ENCODE measurements around the gene PRMT2.
"Not testable (repeated sequence)": the region's sequence is repeated elsewhere in the genome, so short reads cannot be mapped to it uniquely, and the experiment has no call there.

Gene PRMT2

DNA sequence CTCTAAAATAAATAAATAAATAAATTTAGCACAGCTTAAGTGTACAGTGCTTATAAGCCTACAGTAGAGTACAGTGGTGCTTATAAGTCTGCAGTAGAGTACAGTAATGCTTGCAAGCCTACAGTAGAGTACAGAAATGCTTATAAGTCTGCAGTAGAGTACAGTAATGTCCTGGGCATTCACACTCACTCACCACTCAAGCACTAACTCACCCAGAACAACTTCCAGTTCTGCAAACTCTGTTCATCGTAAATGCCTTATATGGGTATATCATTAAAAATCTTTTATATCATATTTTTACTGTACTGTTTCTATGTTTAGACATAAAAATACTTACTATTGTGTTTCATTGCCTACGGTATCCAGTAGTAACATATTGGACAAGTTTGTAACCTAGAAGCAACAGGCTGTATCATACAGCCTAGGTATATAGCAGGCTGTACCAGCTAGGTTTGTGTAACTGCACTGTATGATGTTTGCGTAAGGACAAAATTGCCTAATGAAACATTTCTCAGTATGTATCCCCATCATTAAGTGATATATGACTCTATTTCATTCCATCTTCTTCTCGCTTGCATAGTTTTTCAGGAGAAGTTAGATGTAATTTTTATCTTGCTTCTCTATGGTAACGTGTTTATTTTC lies 16.6 kb upstream of the PRMT2 start:
- peak; percentile 30 for DNase-seq

DNA sequence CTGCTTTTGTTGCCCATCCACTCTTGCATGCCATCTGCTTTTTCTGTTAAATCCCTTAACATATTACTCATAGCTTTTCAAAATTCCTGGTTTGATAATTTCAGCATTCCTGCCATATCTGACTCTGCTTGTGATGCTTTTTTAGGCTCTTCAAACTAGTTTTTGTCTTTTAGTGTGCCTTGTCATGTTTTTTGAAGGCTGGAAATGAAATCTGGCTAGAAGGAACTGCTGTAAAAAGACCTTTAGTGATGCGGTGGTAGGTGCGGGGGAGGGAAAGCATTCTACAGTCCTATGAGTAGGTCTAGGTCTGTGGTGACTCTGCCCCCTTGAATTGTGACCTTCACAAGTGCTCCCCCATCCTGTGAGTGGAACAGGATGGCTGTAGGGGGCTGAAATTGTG lies 15.6 kb upstream of the PRMT2 start:
- peak; percentile 68 for DNase-seq

DNA sequence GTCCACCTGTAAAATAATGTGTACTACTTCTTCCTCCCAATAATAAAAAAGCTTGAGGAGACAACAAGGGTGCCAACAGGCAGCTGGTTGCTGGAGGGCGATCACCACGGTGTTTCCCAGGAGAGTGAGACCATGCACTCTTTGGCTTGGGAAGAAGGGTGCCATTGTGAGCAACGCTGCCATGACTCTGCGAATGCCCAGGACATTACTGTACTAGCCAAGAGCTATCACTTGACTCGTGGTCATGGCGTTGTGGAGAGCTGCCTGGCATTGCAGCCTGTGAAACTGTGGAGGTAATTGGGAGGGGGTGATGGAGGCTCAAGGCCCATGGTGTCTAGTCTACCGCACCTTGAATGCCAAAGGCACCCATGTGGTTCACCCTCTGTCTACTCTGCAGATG lies 14.6 kb upstream of the PRMT2 start:
- DNase-seq, result no peak

DNA sequence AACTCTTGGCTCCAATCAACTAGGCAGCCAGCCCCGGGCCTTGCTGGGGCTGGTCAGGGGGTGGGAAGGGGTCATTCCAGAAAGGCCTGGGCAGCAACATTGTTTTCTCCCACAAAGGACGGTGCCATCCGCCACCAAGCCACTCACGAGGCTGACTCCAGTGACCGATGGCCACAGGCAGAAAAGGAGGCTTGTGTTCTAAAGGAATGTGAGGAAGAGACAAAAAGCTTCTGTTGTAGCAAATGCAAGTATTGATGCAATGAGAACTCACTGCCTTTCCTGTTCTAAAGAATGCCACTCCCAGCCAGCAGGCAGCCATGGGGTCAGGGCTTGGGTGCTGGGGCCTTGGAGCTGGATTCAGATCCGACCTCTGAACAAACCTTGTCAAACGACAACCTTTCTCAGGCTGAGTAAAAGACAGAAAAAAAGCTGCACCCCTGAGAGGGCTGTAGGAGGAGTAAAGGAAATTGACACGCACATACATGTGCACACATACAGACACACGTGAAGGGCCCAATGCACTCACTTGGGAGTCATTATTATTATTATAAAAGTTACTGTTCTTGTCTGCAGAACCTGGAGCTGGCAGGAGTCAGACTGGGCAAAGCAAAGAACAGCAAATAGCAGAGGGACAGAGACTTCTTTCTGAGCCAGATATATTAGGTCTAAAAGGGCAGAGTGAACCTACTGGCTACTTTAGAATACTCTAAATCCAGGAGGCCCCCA lies 13.9 kb upstream of the PRMT2 start:
- no peak for DNase-seq

DNA sequence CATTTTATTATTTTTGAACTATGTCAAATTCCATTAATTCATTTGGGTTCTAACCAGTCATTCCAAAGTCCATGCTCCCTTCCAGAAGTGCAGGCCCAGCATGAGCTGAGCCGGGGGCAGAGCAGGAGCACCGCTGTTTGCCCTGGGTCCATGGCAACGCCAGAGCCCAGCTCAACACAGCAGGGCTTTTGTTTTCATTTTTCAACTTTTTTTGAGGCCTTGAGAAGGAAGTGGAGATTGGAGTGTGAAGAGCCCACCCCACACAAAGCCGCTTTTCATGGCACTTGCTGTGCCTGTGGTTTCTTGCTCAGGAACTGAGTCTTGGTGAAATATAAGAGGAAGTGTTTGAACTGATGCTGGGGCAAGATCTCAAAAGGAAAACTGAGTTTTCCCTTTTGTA lies 13.2 kb upstream of the PRMT2 start:
- DNase-seq, result no peak

DNA sequence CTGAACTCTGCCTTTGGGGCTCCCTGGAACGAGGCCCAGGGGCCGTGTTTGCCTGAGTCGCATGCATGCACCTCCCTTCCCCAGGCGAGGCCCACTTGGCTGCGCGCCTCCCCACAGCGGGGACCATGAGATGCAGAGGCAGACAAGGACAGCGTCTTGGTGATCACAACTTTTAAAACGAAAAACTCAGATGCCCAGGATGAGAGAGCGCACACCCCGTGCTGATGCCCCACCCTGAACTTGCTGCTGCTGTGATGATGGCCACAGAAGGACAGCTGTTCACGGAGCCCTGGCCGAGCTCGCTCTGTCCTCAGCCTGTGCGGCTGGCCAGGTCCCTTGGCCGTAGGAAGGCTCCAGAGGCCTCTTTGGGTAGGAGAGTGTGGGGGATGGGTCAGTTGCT lies 11.4 kb upstream of the PRMT2 start:
- no peak for DNase-seq

DNA sequence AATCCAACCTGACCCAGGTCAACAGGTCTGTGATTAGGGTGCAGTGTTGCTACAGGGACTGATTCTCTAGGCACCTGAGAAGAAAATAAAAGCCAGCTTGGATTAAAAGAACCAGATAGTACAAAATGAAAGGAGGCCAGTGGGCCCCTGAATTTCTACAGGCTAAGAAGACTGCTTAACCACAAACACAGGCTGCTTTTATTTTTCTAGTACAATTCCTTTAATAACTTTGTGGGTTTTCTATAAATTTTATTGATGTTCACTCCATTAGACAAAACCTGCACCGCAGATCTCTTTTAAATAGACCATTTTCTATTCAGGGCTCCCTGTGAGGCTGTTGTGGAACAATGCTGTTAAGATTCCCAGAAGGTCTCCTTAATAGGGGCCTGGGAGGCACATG lies 9.7 kb upstream of the PRMT2 start:
- DNase-seq, result no peak

DNA sequence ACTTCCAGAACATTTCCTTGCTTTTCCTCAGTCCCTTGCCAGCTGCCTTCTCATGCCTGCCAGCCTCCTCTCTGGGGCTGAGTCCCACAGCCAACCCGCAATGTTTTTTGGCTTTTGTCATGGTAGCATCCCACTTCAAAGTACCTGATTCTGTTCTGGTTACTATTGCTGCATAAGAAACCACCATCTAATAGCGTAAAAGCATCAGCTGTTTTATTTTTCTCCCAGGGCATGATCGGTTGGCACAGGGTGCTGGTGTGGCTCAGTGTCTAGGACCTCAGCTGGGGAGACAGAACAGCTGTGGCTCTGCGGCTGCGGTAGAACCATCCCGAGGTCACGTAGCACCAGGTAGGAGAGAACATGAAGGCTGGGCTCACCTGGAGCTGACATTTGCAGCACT lies 8.9 kb upstream of the PRMT2 start:
- no peak for DNase-seq

DNA sequence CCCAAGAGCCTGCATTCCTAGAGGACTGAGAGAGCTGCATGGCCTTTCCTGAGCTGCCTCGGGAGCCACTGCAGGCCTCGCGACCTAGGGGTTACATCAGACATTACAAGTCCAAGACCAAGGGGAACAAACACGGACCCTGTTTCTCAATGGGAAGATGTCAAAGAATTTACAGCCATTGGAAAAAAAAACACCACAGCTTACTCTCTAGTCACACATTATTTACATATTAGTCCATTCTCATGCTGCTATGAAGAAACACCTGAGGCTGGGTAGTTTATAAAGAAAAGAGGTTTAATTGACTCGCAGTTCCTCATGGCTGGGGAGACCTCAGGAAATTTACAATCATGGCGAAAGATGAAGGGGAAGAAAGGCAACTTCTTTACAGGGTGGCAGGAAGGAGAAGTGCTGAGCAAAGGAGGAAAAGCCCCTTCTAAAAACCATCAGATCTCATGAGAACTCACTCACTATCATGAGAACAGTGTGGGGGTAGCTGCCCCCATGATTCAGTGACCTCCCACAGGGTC lies 8.4 kb upstream of the PRMT2 start:
- no peak for DNase-seq

DNA sequence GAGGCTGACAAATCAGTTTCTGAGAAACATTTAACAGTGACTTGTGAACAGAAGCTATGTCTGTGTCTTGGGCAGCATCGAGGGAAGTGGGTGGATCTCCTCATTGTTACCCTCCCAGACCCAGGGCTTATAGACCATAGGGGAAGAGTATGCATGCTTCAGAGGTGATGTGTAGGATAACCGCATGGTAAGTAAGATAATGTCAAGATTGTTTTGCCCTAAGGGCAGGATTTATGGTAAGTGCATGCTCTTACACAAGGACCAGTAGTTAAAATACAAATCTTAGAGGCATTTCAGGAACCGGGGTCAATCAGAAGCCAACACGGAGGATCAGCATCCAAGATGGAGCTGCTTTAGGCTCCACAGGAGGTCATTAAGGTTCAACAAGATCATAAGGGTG lies 7.7 kb upstream of the PRMT2 start:
- DNase-seq, result no peak

DNA sequence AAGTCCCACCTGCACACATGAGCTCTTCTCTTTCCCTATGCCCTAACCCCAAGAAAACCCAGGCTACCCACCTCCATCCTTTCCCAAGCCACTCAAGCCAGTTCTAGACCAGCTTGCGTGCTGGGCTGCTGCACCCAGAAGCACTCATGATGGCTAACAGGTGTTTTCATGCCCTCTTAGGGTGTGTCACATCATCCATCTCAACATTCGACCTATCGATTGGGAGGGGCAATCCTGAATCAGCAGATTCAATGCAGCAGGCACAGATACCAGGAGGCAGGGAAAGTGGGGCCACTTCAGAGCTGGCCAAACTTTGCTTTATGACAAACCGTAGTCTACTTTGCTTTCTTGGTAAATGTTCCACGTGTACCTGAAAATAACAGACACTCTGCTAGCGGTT lies 6.6 kb upstream of the PRMT2 start:
- DNase-seq, result no peak

DNA sequence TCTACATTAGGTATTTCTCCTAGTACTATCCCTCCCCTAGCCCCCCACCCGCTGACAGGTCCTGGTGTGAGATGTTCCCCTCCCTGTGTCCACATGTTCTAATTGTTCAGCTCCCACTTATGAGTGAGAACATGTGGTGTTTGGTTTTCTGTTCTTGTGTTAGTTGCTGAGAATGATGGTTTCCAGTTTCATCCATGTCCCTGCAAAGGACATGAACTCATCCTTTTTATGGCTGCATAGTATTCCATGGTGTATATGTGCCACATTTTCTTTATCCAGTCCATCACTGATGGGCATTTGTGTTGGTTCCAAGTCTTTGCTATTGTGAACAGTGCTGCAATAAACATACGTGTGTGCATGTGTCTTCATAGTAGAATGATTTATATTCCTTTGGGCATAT lies 4.6 kb upstream of the PRMT2 start:
- not testable (repeated sequence) for DNase-seq

DNA sequence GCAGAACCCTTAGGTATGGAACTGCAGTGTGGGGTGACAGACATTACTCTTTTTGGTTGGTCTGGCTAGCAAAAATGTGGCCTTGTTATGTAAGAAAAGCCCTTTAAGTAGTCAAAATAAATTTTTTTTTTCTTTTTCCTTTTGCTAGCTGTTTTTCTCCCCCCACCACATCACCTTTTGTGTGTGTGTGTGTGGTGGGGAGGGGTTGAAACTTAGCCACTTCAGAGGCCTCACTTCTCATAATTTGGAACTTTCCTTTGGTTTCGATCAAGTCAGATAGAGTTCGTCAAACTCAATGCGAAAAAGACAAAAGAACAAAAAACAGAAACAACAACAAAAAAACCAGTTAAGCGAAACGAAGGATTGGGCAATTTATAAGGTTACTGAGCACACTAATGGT lies 1.9 kb upstream of the PRMT2 start:
- DNase-seq, result no peak

DNA sequence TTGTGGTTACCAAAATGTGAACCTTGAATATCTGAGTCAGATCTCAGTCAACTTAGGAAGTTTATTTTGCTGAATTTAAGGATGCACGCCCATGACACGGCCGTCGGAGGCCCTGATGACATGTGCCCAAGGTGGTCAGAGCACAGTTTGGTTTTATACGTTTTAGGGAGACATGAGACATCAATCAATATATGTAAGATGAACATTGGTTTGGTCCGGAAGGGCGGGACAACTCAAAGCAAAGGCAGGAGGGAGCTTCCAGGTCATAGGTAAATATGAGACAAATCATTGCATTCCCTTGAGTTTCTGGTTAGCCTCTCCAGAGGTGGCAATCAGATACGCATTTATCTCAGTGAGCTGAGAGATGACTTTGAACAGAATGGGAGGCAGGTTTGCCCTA lies 1.0 kb upstream of the PRMT2 start:
- DNase-seq, result no peak

DNA sequence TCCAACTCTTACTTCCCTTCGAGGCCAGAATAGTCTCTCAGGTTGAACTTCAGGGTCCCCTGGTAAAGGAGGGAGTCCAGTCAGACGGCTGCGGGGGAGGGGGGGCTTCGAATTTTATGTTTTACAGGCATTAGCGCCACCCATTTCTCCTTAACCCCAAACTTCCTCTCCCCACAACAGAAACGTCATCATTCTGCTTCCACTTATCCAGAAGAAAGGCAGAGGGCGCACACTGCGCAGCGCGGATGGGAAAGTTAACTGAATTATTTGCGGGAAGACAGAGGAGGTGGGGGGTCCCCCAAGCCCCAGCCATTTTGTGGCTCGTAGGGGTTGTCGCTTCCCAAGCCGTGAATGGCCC lies 529 bp upstream of the PRMT2 start:
- DNase-seq, result peak; percentile 93

DNA sequence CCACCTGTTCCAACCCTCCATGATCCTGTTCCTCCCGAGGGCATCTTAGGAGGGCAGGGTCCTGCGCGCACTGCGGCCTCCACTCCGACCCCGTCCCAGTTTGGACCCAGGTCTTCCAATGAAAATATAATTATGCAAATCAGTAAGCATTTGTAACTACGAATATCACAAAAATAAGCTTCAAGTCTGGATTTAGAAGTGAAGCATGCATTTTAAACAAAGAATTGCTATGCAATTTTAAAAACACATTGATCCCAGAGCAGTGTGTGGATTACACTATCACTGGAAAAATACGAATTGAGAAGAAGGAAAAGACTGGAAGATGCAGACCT lies 673 bp downstream of the PRMT2 start:
- no peak for DNase-seq

DNA sequence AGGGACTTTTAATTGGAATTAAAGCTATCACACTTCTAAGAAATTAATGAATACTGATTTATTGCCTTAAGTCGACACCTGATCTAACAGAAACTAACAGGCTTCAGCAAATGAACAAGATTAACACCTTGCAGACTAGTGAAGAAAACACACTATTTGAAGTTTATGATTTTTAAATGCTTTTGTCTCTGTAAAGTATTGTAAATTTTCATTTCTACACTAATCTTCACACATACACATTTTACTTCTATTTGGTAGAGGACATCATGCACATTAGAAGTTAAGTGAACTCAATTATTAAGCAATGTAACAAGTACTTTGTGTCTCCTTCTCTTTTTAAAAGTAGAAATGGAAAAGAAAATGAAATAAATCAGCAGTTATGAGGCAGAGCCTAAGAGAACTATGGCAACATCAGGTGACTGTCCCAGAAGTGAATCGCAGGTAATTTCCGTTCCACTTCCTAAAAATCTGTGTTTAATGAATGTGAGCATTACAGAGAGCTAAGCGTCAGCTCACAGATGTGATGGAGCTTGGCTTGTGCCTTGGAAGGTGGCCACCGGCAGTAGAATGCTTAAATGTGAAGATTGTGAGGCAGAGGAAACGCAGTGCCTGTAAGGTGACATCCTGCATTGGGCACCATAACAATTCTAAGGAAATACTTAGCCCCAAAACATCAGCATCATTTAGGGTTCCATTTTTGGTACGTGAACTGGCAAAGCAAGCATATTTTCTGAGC lies 1.2 kb downstream of the PRMT2 start:
- DNase-seq, result no peak

DNA sequence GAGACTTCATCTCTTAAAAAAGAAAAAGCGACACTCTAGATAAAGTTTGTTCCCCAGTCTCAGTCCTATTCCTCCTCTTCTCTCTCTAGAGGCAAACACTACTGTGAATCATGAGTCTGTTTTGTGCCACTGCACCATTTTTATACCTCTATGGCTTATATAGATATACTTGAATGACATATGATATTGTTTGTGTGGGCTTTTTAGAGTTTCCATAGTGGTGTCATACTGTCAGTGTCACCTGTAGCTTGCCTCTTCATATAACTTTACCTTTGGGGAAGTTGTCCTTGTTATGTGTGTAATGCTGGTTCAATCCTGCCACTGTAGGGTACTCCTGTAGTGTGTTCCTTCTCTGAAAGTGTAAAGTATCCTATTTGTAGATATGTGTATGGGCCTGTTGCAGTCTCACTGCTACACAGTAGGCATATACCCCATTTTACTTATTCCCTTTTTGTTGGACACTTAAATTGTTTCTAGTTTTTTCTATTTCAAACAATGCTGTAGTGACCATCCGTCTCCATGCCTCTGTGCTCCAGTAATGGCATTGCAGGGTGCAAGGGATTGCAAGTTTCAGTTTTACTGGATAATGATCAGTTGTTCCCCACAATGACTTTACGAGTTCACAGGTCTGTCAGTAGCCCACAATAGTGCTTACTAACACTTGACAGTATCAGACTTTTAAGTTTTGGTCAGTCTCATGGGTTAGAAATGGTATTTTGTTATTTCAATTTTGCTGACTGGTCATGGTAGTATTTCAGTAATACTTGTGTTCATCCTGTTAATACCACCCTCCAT lies 2.7 kb downstream of the PRMT2 start:
- DNase-seq, result no peak

DNA sequence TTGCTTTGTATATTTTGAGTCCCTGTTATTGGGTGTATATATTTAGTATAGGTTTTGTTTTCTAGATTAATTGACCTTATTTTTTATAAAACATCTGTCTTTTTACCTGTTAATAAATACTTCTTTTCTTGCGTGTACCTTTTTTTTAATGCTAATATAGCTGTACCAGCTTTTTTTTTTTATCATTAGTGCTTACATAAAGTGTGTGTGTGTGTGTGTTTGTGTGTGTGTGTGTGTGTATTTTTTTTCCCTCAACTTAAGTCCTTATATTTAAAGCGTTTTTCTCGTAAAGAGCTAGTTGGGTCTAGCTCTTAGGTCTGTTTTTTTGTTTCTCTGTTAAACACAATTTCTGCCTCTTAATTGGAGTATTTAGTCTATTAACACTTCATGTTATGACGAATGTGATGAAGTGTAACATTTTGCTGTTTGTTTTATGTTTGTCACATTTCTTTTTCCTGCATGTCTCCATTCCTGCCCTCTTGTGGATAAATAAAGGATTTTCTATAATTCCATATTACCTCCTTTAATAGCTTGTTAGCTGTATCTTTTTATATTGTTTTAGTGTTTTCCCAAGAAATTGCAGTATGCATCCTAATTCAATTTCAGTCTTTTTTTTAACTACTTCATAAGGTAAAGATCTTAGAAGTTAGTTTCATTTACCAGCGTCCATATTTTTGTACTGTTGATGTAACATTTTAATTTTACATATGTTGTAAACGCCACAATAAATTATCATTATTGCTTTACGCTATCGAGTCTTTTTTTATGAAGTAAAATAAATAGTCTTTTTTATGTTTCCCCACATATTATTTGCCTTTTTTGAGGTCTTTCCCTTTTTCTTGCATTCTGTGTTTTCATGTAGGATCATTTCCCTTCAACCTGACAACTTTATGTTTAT lies 4.3 kb downstream of the PRMT2 start:
- peak; percentile 12 for DNase-seq

DNA sequence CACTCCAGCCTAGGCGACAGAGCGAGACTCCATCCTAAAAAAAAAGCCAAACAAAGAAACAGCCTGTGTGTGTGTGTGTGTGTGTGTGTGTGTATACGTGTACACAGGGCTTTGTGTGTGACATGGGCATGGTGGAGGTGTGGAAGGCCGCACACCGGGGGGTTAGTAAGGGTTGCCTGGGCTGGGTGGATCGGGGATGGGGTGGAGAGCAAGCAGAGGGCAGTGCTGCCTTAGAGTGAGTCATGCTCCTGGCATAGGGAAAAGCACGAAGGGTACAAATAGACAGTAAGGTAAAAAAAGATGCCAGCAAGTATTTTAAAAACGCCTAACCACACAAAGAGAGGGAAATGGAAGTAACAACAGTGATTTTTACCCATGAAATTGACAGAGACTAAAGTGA lies 6.2 kb downstream of the PRMT2 start:
- DNase-seq, result no peak

DNA sequence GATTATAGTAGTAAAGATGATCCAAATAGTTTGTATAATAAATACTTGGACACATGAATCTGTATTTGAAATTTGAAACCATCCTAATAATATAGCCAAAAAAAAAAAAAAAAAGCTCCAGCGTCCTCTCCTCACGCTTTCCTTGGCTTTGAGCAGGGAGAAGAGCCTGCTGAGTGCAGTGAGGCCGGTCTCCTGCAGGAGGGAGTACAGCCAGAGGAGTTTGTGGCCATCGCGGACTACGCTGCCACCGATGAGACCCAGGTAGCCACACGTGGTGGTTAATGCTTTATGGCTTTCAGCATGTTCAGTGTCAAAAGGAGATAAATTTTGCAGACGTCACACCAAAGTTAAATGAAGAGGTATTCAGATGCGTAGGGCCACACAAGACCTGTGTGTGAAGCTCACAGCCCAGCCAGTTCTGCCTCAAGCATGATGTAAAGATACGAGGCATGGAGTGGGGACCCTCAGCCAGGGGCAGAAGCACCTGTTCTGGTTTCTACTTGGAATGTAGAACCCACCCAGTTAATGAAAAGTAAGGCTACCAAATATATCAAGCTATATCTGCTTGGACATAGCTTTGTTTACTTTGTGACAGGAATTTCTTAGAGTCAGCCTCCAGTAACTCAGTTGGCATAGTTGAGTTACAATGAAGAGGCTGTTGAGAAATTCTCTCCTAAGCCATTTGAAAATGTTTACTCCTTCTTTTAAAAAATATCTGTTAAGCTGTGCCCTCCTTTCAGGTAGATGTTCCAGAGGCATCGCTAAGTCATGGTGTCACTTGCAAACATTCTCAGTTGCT lies 8.1 kb downstream of the PRMT2 start:
- DNase-seq, result no peak

DNA sequence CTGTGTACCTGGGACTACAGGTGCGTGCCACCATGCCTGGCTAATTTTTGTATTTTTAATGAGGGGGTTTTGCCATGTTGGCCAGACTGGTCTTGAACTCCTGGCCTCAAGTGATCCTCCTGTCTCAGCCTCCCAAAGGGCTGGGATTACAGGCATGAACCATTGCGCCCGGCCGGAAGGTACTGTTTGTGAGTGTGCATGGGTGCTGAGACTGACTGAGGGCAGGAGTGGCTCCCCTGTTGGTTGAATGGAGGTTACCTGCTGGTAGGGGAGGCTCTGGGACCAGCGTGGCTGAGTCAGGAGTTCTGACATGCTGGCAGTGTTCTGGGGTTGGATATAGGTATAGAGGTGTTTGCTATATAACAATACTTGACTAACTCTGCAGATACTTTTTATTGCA lies 10.4 kb downstream of the PRMT2 start:
- DNase-seq, result no peak

Measured in fibroblast of skin of right biceps (primary cell).